ENCODE data around the gene HOXB7.

DNA sequence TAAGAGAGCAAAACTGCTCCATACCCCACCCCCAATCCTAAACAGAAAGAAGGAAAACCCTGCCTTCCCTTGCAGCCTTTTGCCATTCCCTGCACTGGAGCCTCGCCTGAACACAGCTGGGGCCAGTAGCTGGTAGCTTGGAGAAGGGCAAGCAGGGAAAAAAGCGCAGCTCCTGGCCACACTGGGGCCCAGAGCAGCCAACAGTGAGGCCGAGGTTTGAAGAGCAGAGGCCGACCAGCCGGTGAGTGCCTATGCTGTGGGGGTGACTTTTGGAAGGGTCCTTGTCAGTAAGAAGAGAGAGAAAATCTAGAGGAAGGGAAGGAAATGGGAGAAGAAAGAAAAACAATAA is 18.6 kb upstream of the HOXB7 start:
- TF ChIP-seq L3MBTL2 (conservative IDR thresholded peaks at IDR 0.05): no peak
- no peak for TF ChIP-seq NFRKB (IDR thresholded peaks at IDR 0.05)
- no peak for TF ChIP-seq ARNT (IDR thresholded peaks at IDR 0.05)
- TF ChIP-seq FOXM1 (IDR thresholded peaks at IDR 0.05; ENCODE audit: borderline replicate concordance): no peak
- no peak for TF ChIP-seq ZNF384 (IDR thresholded peaks at IDR 0.05)
- no peak for TF ChIP-seq SUZ12 (IDR thresholded peaks at IDR 0.05)
- TF ChIP-seq FOXK2 (IDR thresholded peaks at IDR 0.05): no peak

All from HEK293T (cell line).